ENCODE data around the gene SUN2.

Gene SUN2

GRCh38 chr22:38735126-38735464, 20.7 kb downstream of the SUN2 start:
- Histone ChIP-seq H3K36me3 (ENCODE audit: control insufficient read depth, insufficient read depth, low read length) (peaks cover 32% of the 10 kb centered on the region), H3K27me3 (ENCODE audit: control insufficient read depth, insufficient read depth, low read length) (no peaks in the 10 kb centered on the region), H3K27ac (ENCODE audit: low read length) (no peak overlapping the region), H3K4me3 (ENCODE audit: low read length) (no peak overlapping the region), H3K9me3 (ENCODE audit: control insufficient read depth, insufficient read depth, low read length) (no peaks in the 10 kb centered on the region), H3K4me1 (ENCODE audit: control insufficient read depth, insufficient read depth, low read length) (no peaks in the 10 kb centered on the region)
- WGBS (ENCODE audit: insufficient coverage, insufficient read length) = no CpG with 5 or more reads among the region's 7 CpGs
- DNase-seq (ENCODE audit: low read depth, low spot score) = no peak

- H3K4me3 ChIP-seq (ENCODE audit: low read length) = no peak overlapping the region
- peaks cover 33% of the 10 kb centered on the region for H3K36me3 ChIP-seq (ENCODE audit: control insufficient read depth, insufficient read depth, low read length)
- no peak for DNase-seq (ENCODE audit: low read depth, low spot score)
- H3K9me3 ChIP-seq (ENCODE audit: control insufficient read depth, insufficient read depth, low read length) = no peaks in the 10 kb centered on the region
- no CpG with 5 or more reads among the region's 13 CpGs for WGBS (ENCODE audit: insufficient coverage, insufficient read length)
- H3K4me1 ChIP-seq (ENCODE audit: control insufficient read depth, insufficient read depth, low read length) = no peaks in the 10 kb centered on the region
- H3K27me3 ChIP-seq (ENCODE audit: control insufficient read depth, insufficient read depth, low read length) = no peaks in the 10 kb centered on the region
- H3K27ac ChIP-seq (ENCODE audit: low read length) = no peak overlapping the region
Observed at GRCh38 chr22:38734421-38735100, 21.2 kb downstream of the SUN2 start.

- Histone ChIP-seq H3K27me3 (ENCODE audit: control insufficient read depth, insufficient read depth, low read length) (no peaks in the 10 kb centered on the region), H3K4me3 (ENCODE audit: low read length) (no peak overlapping the region), H3K9me3 (ENCODE audit: control insufficient read depth, insufficient read depth, low read length) (no peaks in the 10 kb centered on the region), H3K4me1 (ENCODE audit: control insufficient read depth, insufficient read depth, low read length) (no peaks in the 10 kb centered on the region), H3K36me3 (ENCODE audit: control insufficient read depth, insufficient read depth, low read length) (peaks cover 40% of the 10 kb centered on the region), H3K27ac (ENCODE audit: low read length) (no peak overlapping the region)
- no peak for DNase-seq (ENCODE audit: low read depth, low spot score)
- WGBS (ENCODE audit: insufficient coverage, insufficient read length) = no CpG with 5 or more reads among the region's 8 CpGs
Observed at GRCh38 chr22:38733724-38734381, 21.9 kb downstream of the SUN2 start.

GRCh38 chr22:38733329-38733723, 22.5 kb downstream of the SUN2 start:
- Histone ChIP-seq H3K9me3 (ENCODE audit: control insufficient read depth, insufficient read depth, low read length) (no peaks in the 10 kb centered on the region), H3K4me3 (ENCODE audit: low read length) (no peak overlapping the region), H3K27ac (ENCODE audit: low read length) (no peak overlapping the region), H3K4me1 (ENCODE audit: control insufficient read depth, insufficient read depth, low read length) (no peaks in the 10 kb centered on the region), H3K36me3 (ENCODE audit: control insufficient read depth, insufficient read depth, low read length) (peaks cover 42% of the 10 kb centered on the region), H3K27me3 (ENCODE audit: control insufficient read depth, insufficient read depth, low read length) (no peaks in the 10 kb centered on the region)
- DNase-seq (ENCODE audit: low read depth, low spot score) = no peak
- whole genome bisulfite sequencing (ENCODE audit: insufficient coverage, insufficient read length) = no CpG with 5 or more reads among the region's 4 CpGs

- Histone ChIP-seq H3K4me1 (ENCODE audit: control insufficient read depth, insufficient read depth, low read length) (no peaks in the 10 kb centered on the region), H3K9me3 (ENCODE audit: control insufficient read depth, insufficient read depth, low read length) (no peaks in the 10 kb centered on the region), H3K27ac (ENCODE audit: low read length) (no peak overlapping the region), H3K36me3 (ENCODE audit: control insufficient read depth, insufficient read depth, low read length) (peaks cover 48% of the 10 kb centered on the region), H3K27me3 (ENCODE audit: control insufficient read depth, insufficient read depth, low read length) (no peaks in the 10 kb centered on the region), H3K4me3 (ENCODE audit: low read length) (no peak overlapping the region)
- no peak for DNase-seq (ENCODE audit: low read depth, low spot score)
- no CpG with 5 or more reads among the region's 13 CpGs for whole genome bisulfite sequencing (ENCODE audit: insufficient coverage, insufficient read length)
Observed at GRCh38 chr22:38732251-38732815, 23.5 kb downstream of the SUN2 start.

- Histone ChIP-seq H3K27me3 (ENCODE audit: control insufficient read depth, insufficient read depth, low read length) (no peaks in the 10 kb centered on the region), H3K36me3 (ENCODE audit: control insufficient read depth, insufficient read depth, low read length) (peaks cover 54% of the 10 kb centered on the region), H3K4me1 (ENCODE audit: control insufficient read depth, insufficient read depth, low read length) (no peaks in the 10 kb centered on the region), H3K9me3 (ENCODE audit: control insufficient read depth, insufficient read depth, low read length) (no peaks in the 10 kb centered on the region), H3K27ac (ENCODE audit: low read length) (no peak overlapping the region), H3K4me3 (ENCODE audit: low read length) (no peak overlapping the region)
- no peak for DNase-seq (ENCODE audit: low read depth, low spot score)
- no CpG with 5 or more reads among the region's 6 CpGs for WGBS (ENCODE audit: insufficient coverage, insufficient read length)
Observed at GRCh38 chr22:38731703-38732161, 24.1 kb downstream of the SUN2 start.

- no peaks in the 10 kb centered on the region for H3K4me1 ChIP-seq (ENCODE audit: control insufficient read depth, insufficient read depth, low read length)
- H3K9me3 ChIP-seq (ENCODE audit: control insufficient read depth, insufficient read depth, low read length) = no peaks in the 10 kb centered on the region
- no CpG with 5 or more reads among the region's 13 CpGs for WGBS (ENCODE audit: insufficient coverage, insufficient read length)
- no peak overlapping the region for H3K27ac ChIP-seq (ENCODE audit: low read length)
- no peak for DNase-seq (ENCODE audit: low read depth, low spot score)
- H3K36me3 ChIP-seq (ENCODE audit: control insufficient read depth, insufficient read depth, low read length) = peaks cover 67% of the 10 kb centered on the region
- no peak overlapping the region for H3K4me3 ChIP-seq (ENCODE audit: low read length)
- no peaks in the 10 kb centered on the region for H3K27me3 ChIP-seq (ENCODE audit: control insufficient read depth, insufficient read depth, low read length)
Observed at GRCh38 chr22:38730411-38730871, 25.4 kb downstream of the SUN2 start.

- Histone ChIP-seq H3K27ac (ENCODE audit: low read length) (no peak overlapping the region), H3K36me3 (ENCODE audit: control insufficient read depth, insufficient read depth, low read length) (peaks cover 71% of the 10 kb centered on the region), H3K9me3 (ENCODE audit: control insufficient read depth, insufficient read depth, low read length) (no peaks in the 10 kb centered on the region), H3K4me3 (ENCODE audit: low read length) (no peak overlapping the region), H3K4me1 (ENCODE audit: control insufficient read depth, insufficient read depth, low read length) (no peaks in the 10 kb centered on the region), H3K27me3 (ENCODE audit: control insufficient read depth, insufficient read depth, low read length) (no peaks in the 10 kb centered on the region)
- no peak for DNase-seq (ENCODE audit: low read depth, low spot score)
- no CpG with 5 or more reads among the region's 6 CpGs for WGBS (ENCODE audit: insufficient coverage, insufficient read length)
Observed at GRCh38 chr22:38729946-38730345, 25.9 kb downstream of the SUN2 start.

- WGBS (ENCODE audit: insufficient coverage, insufficient read length) = no CpG with 5 or more reads among the region's 18 CpGs
- H3K36me3 ChIP-seq (ENCODE audit: control insufficient read depth, insufficient read depth, low read length) = peaks cover 77% of the 10 kb centered on the region
- DNase-seq (ENCODE audit: low read depth, low spot score) = no peak
- H3K9me3 ChIP-seq (ENCODE audit: control insufficient read depth, insufficient read depth, low read length) = no peaks in the 10 kb centered on the region
- no peaks in the 10 kb centered on the region for H3K4me1 ChIP-seq (ENCODE audit: control insufficient read depth, insufficient read depth, low read length)
- no peaks in the 10 kb centered on the region for H3K27me3 ChIP-seq (ENCODE audit: control insufficient read depth, insufficient read depth, low read length)
- no peak overlapping the region for H3K4me3 ChIP-seq (ENCODE audit: low read length)
- no peak overlapping the region for H3K27ac ChIP-seq (ENCODE audit: low read length)
Observed at GRCh38 chr22:38728871-38729796, 26.7 kb downstream of the SUN2 start.
